Right renal pelvis (tissue), 4 donors: Measurements from ENCODE around the gene AHRR. TPM values are rescaled to one million over a fixed set of nuclear protein-coding genes. Genes with fewer than 3 reads are reported as not detected.

ENCODE experiments used
- DNase-seq, 4 donors: peaks; one replicate each; pipeline ENCODE4 v3.0.0-alpha.2; 2013; ENCODE audit warnings: low read depth in 4 of 4, low spot score in 3 of 4, missing footprints in 1 of 4
- polyA plus RNA-seq, 4 donors: library from polyadenylated mRNA; unstranded; fragments of 120-200 nt; gene quantifications; one replicate each; pipeline ENCODE4 v1.2.1, GENCODE V29; 2013; ENCODE audit not compliant: insufficient read length in 4 of 4

AHRR gene
- polyA plus RNA-seq, 4 donors: 1.8 to 2.9 (median 2.4) TPM

DNA sequence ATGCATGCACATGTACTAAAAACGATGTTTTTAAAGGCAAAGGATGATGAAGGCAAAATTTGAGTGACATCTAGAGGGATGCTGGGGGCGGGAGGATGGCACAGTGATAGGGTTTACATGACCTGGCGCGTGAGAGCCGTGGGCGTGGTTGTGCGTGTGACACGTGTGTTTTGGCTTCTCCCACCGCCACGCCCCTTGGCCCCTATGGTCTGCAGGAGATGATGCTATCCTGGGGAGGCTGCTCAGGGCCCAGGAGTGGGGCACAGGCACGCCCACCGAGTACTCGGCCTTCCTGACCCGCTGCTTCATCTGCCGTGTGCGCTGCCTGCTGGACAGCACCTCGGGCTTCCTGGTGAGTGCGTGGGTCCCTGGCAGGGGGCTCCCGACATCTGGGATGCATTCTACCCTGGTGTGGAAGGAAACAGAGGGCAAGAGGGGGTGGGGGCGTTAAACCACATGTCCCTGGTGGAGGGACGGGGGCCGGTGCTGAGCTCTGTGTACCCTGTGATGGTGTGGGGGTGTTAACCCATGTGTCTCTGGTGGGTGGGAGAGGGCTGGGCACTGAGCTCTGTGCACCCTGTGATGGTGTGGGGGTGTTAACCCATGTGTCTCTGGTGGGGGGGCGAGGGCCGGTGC lies 102.2 kb downstream of the AHRR start:
- no peak for DNase-seq

DNA sequence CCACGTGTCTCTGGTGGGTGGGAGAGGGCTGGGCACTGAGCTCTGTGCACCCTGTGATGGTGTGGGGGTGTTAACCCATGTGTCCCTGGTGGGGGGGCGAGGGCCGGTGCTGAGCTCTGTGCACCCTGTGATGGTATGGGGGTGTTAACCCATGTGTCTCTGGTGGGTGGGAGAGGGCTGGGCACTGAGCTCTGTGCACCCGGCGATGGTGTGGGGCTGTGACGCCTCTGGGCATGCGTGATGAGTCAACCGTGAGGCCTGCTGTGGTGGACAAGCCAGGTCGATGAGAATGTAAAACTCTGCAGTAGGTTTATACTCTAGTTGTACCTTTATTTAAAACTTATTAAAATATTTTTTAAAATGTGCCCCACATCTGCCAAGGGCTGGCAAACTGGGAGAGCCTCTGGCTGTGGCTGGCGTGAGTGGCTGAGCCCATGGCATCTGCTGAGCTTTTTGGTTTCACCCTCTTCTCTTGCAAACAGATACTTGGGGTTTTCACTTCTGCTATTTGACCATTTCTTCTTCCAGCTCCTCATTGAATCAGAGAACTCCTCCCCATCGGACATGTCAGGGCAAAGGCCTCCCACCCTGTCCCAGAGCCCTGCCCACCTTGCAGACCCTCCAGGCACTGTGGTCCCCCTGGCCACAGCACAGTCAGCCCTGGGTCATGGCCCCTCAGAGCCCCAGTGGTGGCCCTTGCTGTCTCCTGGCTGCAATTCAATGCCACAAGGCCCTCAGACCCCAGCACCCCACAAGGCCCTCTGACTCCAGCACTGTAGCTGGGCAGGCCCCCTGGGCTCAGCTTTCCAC lies 103.0 kb downstream of the AHRR start:
- DNase-seq: no peak

DNA sequence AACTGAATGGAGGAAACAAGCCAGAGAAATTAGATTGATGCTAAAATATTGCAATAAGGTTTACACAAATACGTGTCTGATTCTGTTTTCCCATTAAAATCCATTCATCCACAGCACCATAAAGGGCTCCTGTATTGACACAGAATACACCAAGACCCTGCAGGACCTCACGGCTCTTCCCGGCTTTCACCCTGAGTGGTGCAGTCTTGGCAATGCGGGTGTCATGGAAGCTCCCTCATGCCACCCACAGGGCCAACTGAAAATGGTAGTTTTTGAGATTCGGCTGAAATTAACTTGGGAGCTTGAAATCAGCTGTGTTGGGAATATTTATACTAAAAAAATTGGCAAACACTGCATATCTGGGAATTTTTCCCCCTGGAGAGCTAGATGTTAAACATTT lies 104.2 kb downstream of the AHRR start:
- no peak for DNase-seq

DNA sequence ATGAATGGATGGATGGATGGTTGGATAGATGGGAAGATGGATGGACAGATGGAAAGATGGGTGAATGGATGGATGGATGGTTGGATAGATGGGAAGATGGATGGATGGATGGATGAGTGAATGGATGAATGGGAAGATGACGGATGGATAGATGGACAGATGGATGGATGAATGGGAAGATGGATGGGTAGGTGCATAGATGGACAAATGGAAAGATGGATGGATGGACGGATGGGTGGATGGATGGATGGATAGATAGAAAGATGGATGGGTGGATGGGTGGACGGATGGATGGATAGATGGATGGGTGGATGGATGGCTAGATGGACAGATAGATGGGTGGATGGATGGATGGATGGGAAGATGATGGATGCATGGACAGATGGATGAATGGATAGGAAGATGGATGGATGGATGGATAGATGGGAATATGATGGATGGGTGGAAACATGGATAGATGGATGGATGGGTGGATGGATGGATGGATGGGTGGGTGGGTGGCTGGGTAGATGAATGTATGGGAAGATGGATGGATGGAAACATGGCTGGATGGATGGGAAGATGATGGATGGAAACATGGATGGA lies 105.0 kb downstream of the AHRR start:
- no peak for DNase-seq

DNA sequence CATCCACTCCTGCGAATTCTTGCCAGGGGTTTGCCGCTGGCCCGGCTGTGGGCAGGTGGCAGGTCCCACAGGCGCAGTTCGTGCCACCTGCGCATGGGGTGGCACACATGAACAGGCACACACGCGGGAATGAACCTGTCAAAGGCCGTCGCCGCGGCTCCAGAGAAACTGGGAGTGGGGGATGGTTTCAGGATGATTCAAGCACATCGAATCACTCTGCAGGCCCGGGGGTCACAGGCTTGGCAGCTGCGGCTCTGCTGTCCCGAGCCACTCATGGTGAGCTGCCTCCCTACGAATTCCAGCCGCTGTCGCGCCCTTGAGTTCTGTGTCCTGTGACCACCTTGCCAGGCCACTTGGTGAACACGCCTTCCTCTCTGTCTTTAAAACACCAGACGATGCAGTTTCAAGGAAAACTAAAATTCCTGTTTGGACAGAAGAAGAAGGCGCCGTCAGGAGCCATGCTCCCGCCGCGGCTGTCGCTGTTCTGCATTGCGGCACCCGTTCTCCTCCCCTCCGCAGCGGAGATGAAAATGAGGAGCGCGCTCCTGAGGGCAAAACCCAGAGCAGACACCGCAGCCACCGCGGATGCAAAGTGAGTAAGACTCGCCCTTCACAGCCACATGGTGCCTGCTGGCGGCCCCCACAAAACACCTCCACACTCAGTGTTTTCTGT lies 106.0 kb downstream of the AHRR start:
- no peak for DNase-seq

DNA sequence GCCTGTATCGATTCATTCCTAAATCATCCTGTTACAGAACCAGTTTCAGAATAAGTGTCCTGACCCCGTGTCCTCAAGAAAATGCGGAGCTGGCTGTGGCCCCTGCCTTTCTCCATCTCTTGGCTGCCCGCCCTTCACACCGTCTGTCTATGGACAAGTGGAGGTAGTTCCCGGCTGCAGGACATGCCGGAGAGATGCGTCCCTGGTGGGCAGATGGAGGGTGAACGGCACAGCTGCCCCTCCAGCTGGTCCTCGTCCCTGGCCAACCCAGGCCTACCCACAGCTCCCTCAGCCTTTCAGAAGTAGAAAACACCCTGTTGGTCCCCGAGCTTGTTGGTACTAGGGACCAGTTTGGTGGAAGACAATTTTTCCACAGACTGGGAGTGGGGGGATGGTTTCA lies 106.7 kb downstream of the AHRR start:
- DNase-seq: no peak

DNA sequence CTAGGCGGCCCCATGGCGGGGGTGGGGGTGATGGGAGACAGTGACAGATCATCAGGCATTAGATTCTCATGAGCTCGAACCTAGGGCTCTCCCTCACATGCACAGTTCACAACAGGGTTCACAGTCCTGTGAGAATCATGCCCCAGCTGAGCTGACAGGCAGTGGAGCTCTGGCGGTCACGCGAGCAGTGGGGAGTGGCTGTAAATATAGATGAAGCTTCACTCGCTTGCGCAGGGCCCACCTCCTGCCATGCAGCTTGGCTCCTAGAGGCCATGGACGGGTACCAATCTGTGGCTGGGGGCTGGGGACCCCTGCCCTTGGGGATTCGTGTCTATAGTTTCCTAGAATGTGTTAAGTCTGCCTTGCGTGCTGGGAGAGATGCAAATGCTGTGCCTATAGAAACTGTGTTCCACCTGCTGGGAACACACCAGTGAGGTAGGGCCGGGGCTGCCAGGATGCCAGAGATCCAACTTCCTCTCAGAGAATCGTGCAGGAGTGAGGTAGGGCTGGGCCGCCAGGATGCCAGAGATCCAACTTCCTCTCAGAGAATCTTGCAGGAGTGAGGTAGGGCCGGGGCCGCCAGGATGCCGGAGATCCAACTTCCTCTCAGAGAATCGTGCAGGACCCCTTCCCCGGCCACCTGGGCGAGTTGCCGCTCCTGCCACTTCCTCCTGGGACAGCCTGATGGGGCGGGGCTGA lies 107.4 kb downstream of the AHRR start:
- no peak for DNase-seq

DNA sequence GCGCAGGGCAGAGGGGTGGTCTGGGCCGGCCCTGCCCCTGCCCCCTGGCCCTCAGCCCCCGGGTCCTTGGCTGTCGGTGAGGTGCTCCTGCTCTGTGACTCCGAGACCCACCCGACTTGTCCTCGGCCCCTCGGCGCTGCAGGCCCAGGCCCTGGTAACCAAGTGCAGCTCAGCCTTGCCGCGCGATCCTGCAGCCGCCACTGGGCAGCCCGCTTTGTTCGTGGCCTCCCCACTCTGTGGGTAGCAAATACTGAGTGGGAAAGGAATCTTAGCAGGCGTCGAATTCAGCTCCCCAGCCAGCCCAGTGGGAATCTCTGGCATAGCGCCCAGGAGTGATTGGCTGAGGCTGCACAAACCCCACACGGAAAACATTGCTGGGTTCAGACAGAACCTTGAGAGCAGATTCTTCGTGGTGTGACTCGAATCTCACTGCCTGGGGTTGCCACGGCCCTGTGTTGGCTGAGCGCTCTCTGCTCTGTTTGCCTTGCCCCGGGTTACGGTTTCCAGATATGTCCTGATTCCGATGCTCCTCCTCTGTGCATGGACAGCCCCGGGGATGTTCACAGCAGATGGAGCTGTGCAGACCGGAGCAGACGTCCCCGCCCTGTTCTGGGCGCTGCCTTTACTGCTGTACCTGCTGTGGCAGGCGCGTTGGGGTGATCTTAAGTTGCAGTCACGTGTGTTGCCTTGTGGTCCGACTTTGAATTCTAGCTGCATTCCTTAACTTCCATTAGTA lies 108.1 kb downstream of the AHRR start:
- DNase-seq: no peak

DNA sequence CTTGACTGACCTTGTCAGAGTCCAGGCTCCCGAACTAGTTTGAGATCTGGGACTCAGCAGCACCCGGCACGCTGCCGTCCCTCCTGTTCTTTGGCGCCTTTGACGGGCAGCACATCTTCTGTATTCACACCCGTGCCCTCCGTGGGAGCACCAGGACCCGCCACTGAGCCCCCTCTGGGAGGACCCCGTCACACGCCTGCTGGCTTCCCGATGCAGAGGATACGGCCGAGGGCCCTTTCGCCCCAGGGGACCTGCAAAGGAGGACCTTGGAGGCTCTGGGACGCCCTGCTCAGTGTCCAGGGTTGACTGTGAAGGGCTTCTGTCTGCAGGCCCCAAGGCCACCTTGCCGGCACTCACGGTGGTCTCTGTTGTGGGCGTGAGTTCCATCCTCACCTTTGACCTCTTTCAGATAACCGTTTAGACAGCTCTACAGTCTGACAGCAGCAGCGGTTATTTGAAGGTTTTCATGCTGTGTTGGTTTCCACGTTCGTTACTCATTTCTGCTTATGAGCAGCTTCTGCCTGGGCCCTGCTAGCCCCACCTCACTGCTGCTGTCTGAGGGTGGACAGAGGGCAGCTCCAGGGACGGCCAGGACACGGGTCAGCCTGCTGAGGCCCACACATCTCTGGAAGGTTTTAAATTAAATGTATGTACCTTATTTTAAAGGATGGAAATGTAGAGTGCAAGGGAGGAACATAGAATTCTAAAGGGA lies 108.9 kb downstream of the AHRR start:
- no peak for DNase-seq

DNA sequence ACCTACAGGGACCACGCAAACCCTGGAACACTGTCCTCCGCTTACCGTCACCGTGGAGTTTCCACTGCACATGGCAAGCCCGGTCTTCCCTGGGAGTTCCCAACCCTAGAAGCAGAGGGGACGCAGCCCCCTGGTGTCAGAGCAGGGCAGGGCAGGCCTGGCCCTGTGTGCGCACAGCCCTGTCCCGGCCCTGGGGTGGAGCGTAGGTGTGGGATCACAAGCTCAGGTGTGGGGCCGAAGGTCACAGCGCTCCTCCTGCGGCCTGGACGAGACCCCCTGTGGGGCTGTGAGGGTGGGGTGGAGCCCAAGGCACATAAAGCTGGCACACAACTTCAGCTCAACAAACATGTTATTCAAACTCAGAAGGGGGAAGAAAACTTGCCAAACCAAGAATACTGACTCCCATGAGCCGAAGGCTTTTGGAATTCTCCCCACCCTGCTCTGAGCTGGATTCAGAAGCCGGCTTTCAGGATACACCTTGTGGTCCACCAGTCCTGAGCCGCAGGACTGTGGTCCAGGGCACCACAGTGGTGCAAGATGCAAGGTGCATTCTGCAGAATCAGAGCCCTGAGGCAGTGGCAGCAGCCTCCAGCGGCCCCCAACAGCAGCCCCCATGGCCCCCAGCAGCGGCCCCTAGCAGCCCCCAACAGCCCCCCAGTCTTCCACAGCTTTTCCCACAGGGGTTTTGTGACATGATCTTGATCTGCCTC lies 109.6 kb downstream of the AHRR start:
- no peak for DNase-seq

DNA sequence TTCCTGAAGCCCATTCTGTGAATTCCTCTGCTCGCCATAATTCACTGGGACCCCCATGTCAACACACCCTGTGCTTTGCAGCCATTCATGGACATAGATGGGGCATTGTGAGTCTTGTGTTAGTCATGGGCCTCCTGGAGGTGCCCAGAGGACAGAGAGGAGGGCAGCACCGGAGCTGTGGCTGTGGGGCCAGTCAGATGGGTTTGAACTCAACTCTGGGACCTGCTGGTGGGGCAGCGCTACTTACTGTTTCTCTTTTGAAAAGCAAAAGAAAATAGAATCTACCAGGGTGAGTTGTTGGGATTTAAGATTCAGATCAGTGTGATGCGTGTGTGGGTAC lies 110.2 kb downstream of the AHRR start:
- DNase-seq: no peak

DNA sequence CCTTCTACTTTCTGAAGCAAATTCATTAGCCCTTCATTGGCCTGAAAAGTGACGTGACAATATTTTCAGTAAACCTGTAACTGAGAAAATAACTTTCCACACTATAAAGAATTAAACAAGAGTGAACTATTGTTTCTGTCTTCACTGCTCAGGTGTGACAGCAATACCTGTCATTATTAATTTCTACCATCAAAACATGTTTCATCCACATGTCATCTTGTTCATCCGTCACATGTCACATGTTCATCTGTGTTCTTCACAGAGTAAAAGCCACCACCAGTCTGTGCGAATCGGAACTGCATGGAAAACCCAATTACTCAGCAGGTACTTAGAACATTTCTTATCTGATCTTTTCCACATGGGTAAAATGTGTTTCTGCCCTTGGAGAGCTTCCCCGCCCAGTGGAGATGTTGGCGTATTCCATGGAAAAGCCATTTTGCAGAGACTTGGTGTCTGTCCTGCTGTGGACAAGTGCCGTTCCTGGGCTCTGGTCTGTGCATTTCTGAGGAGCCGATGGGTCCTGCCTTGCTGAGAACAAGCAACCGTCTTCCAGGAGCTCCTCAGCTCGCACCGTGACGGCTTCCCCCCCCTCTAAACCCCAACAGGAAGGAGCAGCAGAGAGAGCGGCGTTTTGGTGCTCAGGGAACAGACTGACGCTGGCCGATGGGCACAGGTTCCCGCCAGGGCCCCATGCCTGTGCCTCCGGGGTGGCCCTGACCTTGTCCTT lies 110.8 kb downstream of the AHRR start:
- no peak for DNase-seq

DNA sequence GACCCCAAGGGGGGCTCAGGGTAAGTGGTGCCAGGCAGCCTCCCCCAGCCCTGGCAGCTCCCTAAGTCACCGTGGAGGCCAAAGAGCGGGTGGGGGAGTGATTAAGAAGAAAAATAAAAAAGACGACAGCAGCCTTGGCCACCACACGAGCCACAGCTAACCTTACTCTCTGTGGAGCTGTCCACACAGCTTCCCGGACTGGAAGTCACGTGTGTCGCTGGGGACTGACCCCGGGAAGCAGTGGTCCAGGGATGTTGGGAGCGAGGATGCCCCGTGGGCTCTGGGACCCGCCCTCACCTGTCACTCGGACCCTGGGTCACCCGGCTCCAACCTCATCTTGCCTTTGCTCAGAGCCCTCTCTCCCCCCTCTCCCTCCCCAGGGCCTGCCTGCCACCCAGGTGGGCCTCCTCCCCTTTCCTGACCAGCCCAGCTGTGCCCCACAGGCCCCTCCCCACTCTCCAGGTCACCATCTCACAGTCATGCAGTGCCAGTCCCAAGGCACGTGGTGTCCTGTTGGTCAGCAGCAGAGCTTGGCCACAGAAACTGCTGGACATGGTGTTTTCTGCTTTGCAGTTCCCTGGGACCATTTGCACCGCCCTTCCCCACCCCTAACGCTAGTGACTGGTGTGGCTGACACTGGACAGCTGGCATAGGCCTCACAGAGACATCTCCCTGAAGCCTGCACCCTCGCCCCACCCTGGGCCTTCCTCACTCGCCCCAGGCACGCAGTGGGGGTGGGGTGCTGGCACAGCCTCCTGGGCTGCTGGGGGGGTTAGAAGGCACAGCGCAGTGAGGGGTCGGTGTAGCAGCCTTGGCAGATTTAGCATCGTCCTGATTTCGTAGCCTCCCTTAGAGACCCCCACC lies 111.6 kb downstream of the AHRR start:
- no peak for DNase-seq

DNA sequence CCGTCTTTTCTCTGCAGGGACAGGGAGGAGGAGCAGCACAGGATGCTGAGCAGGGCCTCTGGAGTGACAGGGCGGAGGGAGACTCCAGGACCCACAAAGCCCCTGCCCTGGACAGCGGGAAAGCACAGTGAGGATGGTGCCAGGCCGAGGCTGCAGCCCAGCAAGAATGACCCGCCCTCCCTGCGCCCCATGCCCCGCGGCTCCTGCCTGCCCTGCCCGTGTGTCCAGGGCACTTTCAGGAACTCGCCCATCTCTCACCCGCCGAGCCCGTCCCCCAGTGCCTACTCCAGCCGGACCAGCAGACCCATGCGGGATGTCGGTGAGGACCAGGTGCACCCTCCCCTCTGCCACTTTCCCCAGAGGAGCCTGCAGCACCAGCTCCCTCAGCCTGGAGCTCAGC lies 112.3 kb downstream of the AHRR start:
- no peak for DNase-seq

DNA sequence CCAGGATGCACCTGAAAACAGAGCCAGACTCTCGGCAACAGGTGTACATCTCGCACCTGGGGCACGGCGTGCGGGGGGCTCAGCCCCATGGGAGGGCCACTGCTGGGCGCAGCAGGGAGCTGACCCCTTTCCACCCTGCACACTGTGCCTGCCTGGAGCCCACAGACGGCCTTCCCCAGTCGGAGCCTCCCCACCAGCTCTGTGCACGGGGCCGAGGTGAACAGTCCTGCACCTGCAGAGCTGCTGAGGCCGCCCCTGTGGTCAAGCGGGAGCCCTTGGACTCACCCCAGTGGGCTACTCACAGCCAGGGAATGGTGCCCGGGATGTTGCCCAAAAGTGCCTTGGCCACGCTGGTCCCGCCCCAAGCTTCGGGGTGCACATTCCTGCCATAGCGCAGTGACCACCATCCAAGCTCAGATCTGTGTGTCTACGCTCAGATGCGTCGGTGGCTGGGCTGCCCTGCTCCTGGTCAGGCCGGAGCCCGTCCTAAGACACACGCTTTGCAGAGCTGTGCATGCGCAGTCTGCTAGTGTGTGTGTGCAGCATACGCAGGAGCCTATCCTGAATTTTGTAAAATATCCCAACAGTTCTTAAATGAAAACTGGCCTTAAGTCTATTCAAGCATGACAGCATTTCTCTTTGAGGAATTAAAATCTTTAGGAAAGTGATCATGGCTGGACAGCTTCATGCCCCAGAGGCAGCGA lies 113.1 kb downstream of the AHRR start:
- DNase-seq: no peak

DNA sequence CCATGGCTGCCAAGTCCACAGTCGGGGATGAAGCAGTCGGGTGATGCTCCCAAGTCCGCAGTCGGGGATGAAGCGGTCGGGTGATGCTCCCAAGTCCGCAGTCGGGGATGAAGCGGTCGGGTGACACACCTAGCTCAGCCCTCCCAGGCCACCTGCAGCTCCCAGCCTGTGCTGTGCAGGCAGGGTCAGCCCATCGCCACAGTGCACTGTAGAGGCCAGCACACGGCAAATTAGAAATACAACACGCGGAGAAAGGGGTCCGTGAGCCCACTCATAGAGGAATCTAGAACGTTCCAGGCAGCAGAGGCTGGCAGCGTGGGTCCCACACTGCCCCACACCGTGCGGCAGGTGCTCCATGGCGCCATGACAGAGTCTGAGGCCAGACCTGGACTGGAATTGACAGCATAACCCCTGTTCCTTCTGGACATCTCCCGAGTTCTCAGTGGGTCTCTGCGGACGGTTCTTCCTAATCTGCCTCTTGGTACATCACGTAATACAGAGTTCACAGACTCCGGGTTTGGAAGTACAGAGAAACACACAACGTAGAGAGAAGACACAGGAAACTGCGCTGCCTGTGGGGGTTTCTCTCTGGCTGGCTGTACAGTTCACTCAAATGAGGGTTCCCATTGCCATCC lies 113.8 kb downstream of the AHRR start:
- DNase-seq: no peak
